ENCODE data around the gene GPS1. TPM values are rescaled to one million over a fixed set of nuclear protein-coding genes. Genes with fewer than 3 reads are reported as not detected.
A peak's percentile ranks its signal among the peaks of the same experiment; 100 is the strongest.

The GPS1 gene
- total RNA-seq, 2 experiments from 2014 or later, result 94.2 to 103 TPM

DNA sequence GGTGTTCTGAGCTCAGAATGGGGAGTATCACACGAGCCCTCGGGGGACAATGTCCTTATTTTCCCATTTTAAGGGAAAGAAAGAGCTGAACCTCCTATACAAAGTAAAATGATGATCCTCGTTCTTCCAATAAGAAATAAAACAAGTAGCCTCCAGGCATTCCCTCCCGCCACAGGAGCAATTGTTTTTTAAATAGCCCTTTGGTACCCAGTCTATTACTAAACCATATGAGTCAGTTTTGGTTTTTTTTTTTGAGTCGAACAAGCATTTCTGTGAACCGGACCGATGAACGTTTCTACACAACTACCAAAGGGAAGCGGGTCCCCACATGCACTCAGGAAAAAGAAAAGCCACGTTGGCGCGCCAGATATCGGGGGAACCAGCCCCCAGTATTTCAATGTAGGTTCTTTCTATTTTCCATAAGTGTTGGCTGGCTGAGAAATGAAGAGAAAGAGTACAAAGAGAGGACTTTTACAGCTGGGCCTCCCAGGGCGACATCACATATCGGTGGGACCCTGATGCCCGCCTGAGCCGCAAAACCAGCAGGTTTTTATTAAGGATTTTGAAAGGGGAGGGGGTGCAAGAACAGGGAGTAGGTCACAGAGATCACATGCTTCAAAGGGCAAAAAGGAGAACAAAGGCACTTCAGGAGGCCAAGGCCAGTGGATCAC, 10.4 kb upstream of the GPS1 start:
- Mint-ChIP-seq H3K27me3 (no peaks in the 10 kb centered on the region), H3K9me3 (no peaks in the 10 kb centered on the region), H3K4me1 (peaks cover 12% of the 10 kb centered on the region), H3K27ac (no peak overlapping the region), H3K4me3 (no peak overlapping the region), H3K36me3 (no peaks in the 10 kb centered on the region)
- DNase-seq, result no peak

DNA sequence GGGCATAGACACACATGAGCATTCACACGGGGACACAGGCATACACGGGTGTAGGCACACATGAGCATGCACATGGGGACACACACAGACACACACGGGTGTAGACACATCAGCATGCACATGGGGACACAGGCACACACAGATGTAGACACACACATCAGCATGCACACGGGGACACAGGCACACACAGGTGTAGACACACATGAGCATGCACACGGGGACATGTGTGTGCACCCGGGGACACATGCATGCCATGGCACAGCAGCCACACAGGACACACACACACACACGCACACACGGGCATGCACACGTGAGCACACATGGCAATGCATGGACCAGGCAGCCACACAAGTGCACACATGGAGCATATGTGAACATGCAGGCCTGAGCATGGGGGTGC, 9.0 kb upstream of the GPS1 start:
- H3K4me3 Mint-ChIP-seq, result no peak overlapping the region
- H3K9me3 Mint-ChIP-seq, result no peaks in the 10 kb centered on the region
- H3K4me1 Mint-ChIP-seq, result peaks cover 12% of the 10 kb centered on the region
- H3K27ac Mint-ChIP-seq, result no peak overlapping the region
- H3K27me3 Mint-ChIP-seq, result no peaks in the 10 kb centered on the region
- DNase-seq, result no peak
- no peaks in the 10 kb centered on the region for H3K36me3 Mint-ChIP-seq

DNA sequence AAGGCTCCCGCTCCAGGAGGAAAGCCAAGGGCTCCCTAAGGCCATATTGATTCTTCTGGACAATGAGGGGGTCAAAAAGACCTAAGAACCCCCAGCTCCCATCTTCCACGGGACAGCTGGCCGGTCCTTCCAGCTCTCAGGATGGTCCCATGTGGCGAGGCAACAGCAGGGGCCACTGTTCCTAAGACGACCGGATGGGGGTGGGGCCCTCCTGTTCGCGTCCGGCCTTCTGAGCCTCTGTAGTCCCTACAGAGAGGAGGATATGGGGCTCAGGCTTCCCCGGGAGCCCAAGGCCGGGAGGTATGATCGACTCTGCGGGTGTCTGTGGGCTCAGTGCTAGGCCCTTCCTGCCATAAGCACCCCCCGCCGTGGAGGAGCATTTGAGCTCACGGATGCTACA, 8.2 kb upstream of the GPS1 start:
- Mint-ChIP-seq H3K27ac (no peak overlapping the region), H3K4me1 (peaks cover 8% of the 10 kb centered on the region), H3K27me3 (no peaks in the 10 kb centered on the region), H3K9me3 (no peaks in the 10 kb centered on the region), H3K4me3 (no peak overlapping the region), H3K36me3 (no peaks in the 10 kb centered on the region)
- DNase-seq, result no peak

DNA sequence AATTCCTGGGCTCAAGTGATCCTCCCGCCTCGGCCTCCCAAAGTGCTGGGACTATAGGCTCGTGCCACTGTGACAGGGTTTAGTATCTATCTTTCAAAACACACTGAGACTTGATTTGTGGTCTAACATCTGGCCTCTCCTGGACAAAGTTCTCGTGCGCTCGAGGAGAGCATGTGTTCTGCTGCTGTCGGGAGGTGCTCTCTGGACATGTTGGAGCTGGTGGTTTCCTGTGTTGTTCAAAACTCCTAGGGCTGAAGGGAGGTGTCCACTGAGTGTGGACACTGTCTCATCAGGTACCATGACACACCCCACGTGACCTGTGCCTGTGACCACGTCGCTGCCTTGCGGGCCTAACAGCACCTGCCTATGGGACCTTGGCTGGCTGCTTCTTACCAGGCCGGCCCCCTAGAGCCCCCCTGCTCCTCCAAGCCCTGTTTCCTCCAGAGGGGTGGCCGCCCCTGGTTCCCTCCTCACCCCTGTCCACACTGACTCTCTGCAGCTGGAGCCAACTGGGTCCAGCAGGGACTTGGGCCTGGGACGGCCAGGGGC, 5.7 kb upstream of the GPS1 start:
- no peak for DNase-seq
- H3K9me3 Mint-ChIP-seq, result no peaks in the 10 kb centered on the region
- peaks cover 6% of the 10 kb centered on the region for H3K4me1 Mint-ChIP-seq
- H3K27ac Mint-ChIP-seq, result no peak overlapping the region
- no peak overlapping the region for H3K4me3 Mint-ChIP-seq
- H3K36me3 Mint-ChIP-seq, result no peaks in the 10 kb centered on the region
- H3K27me3 Mint-ChIP-seq, result no peaks in the 10 kb centered on the region

DNA sequence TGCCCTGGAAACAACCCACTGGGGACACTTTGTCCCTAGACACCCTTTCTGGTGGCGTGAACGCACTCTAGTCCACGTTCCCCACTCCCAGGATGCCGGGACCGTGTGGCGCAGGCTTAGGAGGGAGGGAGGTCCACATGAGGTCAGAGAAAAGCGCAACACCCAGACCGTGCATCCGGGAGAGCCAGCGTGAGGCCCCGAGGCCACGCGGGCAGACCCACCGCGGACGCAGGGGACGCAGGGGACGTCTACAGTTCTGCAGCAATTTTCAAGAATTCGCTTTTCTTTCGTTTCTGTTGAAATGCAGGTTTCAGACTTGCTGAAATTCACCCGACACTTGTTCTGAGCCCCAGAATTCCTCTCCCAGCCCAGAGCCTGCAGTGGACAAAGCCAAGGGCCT, 4.8 kb upstream of the GPS1 start:
- Mint-ChIP-seq H3K4me1 (peaks cover 6% of the 10 kb centered on the region), H3K27ac (no peak overlapping the region), H3K36me3 (no peaks in the 10 kb centered on the region), H3K4me3 (no peak overlapping the region), H3K9me3 (no peaks in the 10 kb centered on the region), H3K27me3 (no peaks in the 10 kb centered on the region)
- no peak for DNase-seq

DNA sequence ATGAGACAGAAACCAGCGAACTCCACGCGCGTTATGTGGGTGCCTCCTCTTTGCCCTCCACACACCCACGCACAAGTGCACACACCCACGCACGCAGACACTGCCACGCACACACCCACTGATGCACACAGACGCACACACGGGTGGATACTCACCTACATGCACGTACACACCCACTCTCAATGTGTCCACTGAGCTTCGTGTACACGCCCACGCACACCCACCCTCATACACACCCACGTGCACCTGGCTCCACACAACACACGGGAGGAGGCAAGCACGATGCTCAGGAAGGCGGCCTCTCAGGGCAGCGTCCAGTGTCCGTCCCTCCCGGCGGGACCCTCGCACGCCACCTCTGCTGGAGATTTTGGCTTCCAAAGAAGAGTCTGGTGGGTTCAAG, 4.3 kb upstream of the GPS1 start:
- H3K27ac Mint-ChIP-seq, result no peak overlapping the region
- H3K36me3 Mint-ChIP-seq, result no peaks in the 10 kb centered on the region
- no peak for DNase-seq
- no peaks in the 10 kb centered on the region for H3K27me3 Mint-ChIP-seq
- H3K4me3 Mint-ChIP-seq, result no peak overlapping the region
- H3K9me3 Mint-ChIP-seq, result no peaks in the 10 kb centered on the region
- peaks cover 6% of the 10 kb centered on the region for H3K4me1 Mint-ChIP-seq

DNA sequence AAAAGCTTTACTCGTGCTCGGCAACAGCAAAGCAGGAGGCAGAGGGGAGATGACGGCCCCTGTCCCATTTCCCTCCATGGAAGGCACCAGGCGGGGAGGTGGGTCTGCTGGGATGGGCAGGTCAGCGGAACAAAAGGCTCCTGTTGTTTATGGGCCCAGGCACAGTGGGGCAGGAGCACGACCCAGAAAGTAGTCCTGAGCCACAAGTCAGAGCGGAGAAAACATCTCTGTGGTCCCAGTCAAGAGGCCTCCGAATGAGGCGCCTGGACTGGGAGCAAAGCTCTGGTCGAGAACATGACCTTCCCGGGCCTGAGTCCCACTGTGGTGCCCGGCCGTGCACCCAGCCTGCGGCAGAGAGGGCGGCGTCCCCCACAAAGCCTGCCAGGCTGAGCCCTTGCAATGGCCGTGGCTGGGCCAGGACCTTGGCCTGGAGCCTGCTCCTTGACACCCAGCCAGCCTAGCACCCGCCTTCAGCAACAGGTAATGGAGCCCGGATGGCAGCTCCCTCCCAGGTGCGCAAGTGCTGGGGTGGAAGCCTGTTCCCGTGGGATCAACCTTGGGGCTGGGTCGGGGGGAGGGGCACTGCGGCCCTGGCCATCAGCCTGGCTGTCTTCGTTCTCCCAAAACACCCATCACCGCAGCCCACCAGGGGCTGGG, 3.7 kb upstream of the GPS1 start:
- H3K9me3 Mint-ChIP-seq, result no peaks in the 10 kb centered on the region
- H3K36me3 Mint-ChIP-seq, result no peaks in the 10 kb centered on the region
- H3K27me3 Mint-ChIP-seq, result no peaks in the 10 kb centered on the region
- no peak overlapping the region for H3K4me3 Mint-ChIP-seq
- H3K27ac Mint-ChIP-seq, result no peak overlapping the region
- peaks cover 10% of the 10 kb centered on the region for H3K4me1 Mint-ChIP-seq
- no peak for DNase-seq

DNA sequence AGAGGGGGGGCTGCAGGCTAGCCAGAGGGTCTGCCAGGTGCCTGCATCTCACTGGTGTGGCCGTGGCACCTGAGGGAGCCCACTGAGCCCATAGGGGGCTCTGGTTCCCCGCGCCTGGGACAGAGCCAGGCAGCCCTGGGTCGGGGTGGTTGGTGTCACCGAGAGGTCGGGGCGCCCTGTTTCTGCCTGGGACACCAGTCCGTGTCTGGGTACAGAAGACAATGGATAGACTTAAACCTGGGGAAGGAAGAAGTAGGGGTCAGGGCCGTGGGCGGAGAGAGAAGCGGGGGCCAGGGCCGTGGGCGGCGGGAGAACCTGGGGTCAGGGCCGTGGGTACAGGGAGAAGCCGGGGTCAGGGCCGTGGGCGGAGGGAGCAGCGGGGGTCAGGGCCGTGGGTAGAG, 3.1 kb upstream of the GPS1 start:
- Mint-ChIP-seq H3K9me3 (no peaks in the 10 kb centered on the region), H3K27ac (no peak overlapping the region), H3K36me3 (no peaks in the 10 kb centered on the region), H3K4me3 (no peak overlapping the region), H3K27me3 (no peaks in the 10 kb centered on the region), H3K4me1 (peaks cover 14% of the 10 kb centered on the region)
- no peak for DNase-seq

DNA sequence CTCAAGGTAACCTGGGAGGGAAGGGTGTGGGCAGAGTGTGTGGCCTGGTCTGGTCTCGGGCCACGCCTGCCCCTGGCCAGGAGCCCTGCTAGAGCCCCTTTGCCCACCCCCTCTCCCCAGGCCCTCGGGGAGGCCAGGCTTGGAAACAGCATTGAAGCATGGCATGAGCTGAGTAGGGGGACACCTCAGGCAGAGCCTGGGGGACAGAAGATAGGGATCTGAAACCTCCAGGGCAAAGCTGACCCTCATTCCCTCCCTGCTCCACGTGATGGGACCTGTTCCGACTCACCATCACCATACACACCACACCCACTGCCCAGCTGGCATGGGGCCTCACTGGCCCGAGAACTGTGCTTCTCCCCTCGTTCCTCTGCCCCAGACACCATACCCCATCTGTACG, 2.6 kb upstream of the GPS1 start:
- no peak for DNase-seq
- Mint-ChIP-seq H3K4me1 (peaks cover 14% of the 10 kb centered on the region), H3K4me3 (no peak overlapping the region), H3K36me3 (no peaks in the 10 kb centered on the region), H3K27me3 (no peaks in the 10 kb centered on the region), H3K9me3 (no peaks in the 10 kb centered on the region), H3K27ac (no peak overlapping the region)

DNA sequence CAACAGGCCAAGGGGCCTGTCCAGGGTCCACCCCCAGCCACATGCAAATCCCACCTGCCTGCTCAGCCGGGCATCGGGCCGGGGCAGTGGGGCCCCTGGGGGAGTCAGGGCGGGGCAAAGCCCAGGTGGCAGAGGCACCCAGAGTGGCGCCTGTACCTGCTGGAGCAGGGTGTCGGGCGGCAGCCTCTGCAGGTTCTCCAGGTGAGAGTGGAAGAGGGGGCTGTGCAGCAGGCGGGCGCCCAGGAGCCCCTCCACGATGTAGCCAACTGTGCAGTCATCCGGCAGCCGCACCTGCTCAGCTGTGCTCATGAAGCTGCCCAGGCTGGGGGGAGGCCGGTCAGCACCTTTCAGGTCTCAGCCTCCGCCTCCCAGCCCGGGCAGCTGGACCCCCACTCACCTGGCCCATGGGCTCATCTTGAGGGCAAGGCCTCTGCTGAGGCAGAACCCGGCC, 2.2 kb upstream of the GPS1 start:
- Mint-ChIP-seq H3K27me3 (no peaks in the 10 kb centered on the region), H3K27ac (no peak overlapping the region), H3K36me3 (no peaks in the 10 kb centered on the region), H3K4me3 (no peak overlapping the region), H3K4me1 (peaks cover 14% of the 10 kb centered on the region), H3K9me3 (no peaks in the 10 kb centered on the region)
- no peak for DNase-seq

DNA sequence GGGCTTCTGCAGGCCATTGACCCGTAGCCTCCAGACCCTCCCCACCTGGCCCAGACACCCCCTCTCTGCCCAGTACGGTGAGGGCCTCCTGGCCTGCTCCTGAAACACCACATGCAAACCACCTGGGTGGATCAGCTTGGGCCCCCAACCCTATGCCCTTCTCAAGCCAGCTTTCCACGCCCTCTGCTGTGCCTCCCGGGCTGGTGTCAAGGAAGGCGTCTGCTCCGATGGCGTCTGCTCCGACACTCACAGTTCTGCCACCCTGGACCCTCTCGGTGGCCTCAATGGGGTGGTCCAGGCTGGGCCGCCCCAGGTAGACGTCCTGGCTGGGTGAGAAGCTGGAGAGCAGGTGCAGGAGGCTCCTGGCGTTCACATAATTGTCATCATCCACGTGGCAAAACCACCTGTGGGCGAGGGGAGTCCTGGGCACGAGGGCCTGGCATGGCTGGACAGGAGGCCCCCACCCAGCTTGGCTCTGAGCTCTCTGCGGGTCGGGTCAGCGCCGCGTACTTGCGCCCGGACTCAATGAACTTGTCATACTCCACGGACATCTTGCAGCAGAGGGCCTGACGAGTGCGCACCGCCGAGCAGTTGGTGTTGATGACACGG, 1.4 kb upstream of the GPS1 start:
- Mint-ChIP-seq H3K27me3 (no peaks in the 10 kb centered on the region), H3K4me3 (peak overlapping the region; percentile 82), H3K4me1 (peaks cover 16% of the 10 kb centered on the region), H3K36me3 (no peaks in the 10 kb centered on the region), H3K27ac (peak overlapping the region; percentile 47), H3K9me3 (no peaks in the 10 kb centered on the region)
- DNase-seq, result no peak

DNA sequence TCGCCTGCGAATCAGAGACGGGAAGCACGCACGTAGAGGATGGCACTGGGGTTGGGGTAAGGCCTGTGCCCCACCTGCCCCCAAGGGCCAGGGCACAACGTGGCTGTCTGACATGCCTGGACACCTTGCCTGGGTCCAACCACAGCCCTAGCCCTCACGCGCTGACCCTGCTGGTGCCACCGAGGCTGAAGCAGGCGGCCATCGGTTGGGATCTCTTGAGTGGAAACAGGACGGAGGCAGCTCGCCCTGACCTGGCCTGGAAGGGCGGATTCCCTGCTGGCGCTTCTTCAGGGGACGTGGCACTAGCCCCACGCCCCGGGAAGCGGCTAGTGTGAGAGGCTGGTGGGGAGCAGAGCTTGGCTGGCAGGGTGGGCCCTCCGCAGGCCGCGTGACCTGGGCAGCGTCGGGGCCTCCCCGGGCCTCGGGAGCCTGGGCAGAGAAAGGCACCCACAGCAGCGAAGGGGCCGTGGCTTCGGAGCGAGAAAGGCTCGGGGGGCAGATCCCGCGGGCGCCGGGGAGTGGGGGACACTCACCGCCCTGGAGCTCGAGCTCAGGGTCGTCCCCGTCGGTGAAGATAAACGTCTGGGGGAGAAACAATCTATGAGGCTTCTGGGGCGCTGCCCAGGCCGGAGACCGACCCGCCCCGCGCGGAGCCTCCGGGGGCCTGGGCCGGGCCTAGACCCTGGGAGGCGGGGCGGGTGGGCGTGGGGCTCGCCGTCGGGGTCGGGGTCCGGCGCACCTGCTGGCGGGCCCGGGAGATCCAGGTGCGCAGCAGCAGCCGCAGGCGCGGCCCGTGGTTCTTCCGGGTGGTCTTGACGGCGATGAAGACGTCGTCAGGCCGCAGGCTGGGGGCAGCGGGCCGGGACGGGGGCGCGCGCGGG, 697 bp upstream of the GPS1 start:
- H3K27ac Mint-ChIP-seq, result peak overlapping the region; percentile 47
- H3K4me3 Mint-ChIP-seq, result peak overlapping the region; percentile 82
- no peaks in the 10 kb centered on the region for H3K36me3 Mint-ChIP-seq
- H3K27me3 Mint-ChIP-seq, result no peaks in the 10 kb centered on the region
- H3K4me1 Mint-ChIP-seq, result peaks cover 16% of the 10 kb centered on the region
- no peaks in the 10 kb centered on the region for H3K9me3 Mint-ChIP-seq
- DNase-seq, result no peak

DNA sequence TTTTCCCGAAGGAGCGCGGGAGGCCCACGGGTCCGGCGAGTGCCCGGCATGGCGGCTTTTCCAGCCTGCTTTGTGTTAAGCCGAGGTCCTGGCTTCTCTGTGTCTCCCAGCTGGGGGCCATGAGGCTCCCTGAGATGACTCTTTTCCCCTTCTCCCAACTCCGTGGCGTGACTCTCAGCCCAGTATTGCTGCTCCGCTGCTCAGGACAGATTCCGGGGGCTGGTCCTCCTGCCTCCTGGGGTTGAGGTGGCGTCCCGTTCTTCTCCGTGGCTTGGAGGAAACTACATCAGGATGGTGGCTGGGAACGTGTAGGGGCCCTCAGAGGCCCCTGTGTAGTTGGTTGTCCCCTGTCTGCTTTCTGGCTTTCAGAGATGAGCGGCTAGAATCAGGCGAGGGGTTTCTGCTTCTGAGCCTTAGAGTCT, 951 bp downstream of the GPS1 start:
- DNase-seq, result no peak
- Mint-ChIP-seq H3K4me1 (peaks cover 15% of the 10 kb centered on the region), H3K27me3 (no peaks in the 10 kb centered on the region), H3K9me3 (no peaks in the 10 kb centered on the region), H3K27ac (peak overlapping the region; percentile 56), H3K4me3 (peak overlapping the region; percentile 91), H3K36me3 (no peaks in the 10 kb centered on the region)

DNA sequence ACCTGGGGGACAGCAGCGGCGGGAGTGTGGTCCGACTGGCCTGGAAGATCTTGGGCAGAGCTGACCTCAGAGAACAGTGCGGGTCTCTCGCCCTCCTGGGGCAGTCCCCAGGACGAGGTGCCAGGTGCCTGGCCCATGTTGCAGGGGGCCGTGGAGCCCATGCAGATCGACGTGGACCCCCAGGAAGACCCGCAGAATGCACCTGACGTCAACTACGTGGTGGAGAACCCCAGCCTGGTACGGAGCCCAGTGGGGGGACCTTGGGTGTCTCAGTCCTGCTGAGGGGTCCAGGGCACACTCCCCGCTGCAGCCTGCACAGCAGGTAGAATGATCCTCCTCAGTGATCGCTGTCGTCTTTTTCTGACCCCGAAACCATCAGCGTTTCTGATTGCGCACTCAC, 1.4 kb downstream of the GPS1 start:
- Mint-ChIP-seq H3K4me3 (peak overlapping the region; percentile 91), H3K4me1 (peaks cover 14% of the 10 kb centered on the region), H3K27ac (no peak overlapping the region), H3K36me3 (no peaks in the 10 kb centered on the region), H3K27me3 (no peaks in the 10 kb centered on the region), H3K9me3 (no peaks in the 10 kb centered on the region)
- DNase-seq, result no peak
